Dermis blood vessel endothelial cell (primary cell): ENCODE data around the gene FRRS1. TPM values are rescaled to one million over a fixed set of nuclear protein-coding genes. Genes with fewer than 3 reads are reported as not detected.
A peak's percentile ranks its signal among the peaks of the same experiment; 100 is the strongest.

Source experiments
- DNase-seq: peaks from one replicate; pipeline ENCODE4 v3.0.0; 2010
- total RNA-seq: library from RNA; depleted of rRNA; stranded (reverse); fragments of >200 nt; gene quantifications from 2 replicates; pipeline ENCODE4 v1.2.3, GENCODE V29; 2014

FRRS1 gene
- total RNA-seq, 1 donor from 2014 or later, result 2.9 TPM

GRCh38 chr1:99728494-99729235 is 37.8 kb downstream of the FRRS1 start:
- peak; percentile 85 for DNase-seq

- DNase-seq, result peak; percentile 89
Measured at GRCh38 chr1:99727575-99728185, 38.8 kb downstream of the FRRS1 start.

GRCh38 chr1:99726818-99727217 is 39.6 kb downstream of the FRRS1 start:
- DNase-seq, result no peak

GRCh38 chr1:99726407-99726806 is 40.0 kb downstream of the FRRS1 start:
- no peak for DNase-seq

DNA sequence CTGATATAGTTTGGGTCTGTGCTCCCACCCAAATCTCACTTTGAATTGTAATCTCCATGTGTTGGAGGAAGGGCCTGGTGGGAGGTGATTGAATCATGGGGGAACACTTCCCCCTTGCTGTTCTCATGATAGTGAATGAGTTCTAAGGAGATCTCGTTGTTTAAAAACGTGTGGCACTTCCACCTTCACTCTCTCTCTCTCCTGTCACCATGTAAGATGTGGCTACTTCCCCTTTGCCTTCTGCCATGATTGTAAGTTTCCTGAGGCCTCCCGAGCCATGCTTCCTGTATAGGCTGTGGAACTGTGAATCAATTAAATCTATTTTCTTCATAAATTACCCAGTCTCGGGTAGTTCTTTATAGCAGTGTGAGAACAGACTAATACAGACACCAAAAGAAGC is 40.4 kb downstream of the FRRS1 start:
- DNase-seq, result no peak

DNA sequence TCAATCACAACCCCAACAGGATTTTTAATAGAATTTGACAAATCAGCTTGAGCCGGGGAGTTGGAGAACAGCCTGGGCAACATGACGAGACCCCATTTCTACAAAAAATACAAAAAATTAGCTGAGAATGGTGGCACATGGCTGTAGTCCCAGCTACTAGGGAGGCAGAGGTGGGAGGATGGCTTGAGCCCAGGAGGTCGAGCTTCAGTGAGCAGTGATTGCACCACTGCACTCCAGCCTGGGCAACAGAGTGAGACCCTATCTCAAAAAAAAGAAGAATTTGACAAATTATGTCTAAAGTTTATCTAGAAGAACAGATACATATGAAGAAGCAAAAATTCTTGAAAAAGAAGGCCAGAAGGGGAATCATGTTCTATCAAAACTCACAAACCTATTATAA is 43.2 kb downstream of the FRRS1 start:
- DNase-seq, result no peak

DNA sequence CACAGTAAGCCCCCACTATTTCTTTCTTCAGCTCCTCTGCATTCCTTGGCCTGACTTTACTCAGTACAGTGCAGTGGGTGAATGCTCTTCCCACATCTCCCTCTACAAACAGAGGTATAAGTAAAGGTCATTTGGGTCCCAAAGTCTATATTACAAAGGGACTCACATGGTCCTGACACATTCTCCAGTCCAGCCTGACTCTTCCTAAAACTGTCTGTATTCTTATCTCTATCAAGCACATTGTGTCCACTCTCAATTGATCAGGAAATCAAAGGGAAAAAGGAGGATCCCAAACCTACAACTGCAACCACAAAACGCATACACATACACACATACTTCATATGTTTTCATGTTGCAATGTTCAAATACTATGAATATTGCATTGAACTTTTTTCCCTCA is 49.4 kb downstream of the FRRS1 start:
- no peak for DNase-seq

GRCh38 chr1:99713006-99713405 is 53.4 kb downstream of the FRRS1 start:
- DNase-seq, result no peak

DNA sequence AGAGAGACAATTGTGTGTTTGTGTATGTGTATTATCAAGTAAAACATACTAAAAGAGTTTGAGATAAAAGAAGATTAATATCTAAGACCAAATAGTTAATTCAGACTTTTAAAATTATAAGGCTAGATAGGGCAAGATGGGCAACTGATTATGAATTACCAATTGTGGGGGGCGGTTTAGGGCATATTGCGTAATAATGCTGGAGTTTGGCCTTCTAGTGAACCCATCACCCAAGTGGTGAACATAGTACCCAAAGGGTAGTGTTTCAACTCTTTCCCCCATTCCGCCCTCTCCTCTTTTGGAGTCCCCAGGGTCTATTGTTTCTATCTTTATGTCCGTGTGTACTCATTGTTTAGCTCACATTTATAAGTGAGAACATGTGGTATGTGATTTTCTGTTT is 55.4 kb downstream of the FRRS1 start:
- no peak for DNase-seq

- peak; percentile 86 for DNase-seq
Measured at GRCh38 chr1:99707535-99708142, 58.8 kb downstream of the FRRS1 start.

DNA sequence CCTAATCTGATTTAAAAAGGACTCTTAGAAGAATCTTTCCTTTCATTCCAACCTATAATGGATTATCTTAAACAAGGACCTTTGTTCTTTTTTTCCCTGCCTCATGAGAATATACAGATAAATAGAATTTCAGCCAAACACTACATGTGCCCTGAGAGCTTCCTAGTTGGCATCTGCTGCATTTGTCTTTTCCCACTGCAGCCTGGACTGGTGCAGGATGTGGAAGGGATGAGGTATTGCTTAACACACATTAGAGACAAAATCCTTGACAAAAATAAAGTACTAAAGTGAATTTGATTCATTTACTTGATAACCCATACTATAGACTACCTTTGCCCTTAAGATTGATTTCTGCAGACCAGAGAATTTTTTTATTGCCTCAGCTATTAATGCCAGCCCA is 61.0 kb downstream of the FRRS1 start:
- DNase-seq, result no peak

DNA sequence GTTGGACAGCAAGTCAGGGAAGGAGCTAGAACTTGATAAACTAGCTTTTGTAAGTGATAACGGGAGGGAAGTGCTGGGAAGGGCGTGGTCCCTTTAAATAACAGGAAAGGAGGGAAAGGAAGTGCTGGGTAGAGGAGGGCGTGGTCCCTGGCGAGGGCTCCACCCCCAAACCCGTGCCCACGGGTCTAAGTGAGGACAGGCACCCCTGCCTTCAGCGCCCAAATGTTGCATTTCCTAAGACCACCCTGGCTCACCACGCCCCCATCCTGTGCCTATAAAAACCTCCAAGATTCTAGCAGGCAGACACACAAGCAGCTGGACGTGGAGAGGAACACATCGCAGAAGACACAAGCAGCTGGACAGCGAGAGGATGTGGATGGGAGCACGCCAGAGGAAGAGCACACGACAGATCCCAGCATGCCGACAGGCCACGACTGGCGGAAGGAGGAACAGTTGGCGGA is 62.0 kb downstream of the FRRS1 start:
- no peak for DNase-seq

- DNase-seq, result no peak
Measured at GRCh38 chr1:99702221-99702620, 64.2 kb downstream of the FRRS1 start.

DNA sequence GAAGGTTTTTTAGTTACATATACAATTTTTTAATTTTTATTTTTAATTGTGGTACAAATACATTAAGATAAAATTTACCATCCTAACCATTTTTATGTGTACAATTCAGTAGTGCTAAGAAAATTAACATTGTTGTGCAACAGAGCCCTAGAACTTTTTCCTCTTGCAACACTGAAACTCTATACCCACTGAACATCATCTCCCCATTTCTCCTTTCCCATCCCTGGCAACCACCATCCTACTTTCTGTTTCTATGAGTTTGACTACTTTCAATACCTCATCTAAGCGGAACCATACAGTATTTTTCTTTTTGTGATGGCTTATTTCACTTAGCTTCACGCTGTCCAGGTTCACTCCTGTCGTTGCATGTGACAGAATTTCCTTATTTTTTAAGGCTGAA is 66.4 kb downstream of the FRRS1 start:
- DNase-seq, result no peak

- no peak for DNase-seq
Measured at GRCh38 chr1:99697580-99697979, 68.9 kb downstream of the FRRS1 start.

DNA sequence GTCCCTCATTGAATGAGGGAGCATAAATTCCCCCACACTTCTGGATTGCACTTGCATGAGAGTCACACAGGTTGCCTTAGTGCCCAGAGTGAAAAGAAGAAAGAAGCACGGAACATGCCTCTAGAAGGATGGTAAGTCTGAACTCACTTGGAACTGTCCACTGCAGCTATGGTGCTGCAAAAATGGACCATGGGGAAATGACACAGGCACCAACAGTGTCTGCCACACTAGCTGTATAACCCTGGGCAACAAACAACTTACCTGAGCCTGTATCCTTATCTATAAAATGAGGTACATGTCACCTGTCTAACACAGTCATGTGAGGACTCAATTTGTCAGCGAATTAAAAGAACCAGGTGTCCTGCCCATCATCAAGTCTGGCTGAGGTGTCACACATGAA is 69.8 kb downstream of the FRRS1 start:
- no peak for DNase-seq

GRCh38 chr1:99691175-99691574 is 75.3 kb downstream of the FRRS1 start:
- peak; percentile 94 for DNase-seq

- DNase-seq, result peak; percentile 94
Measured at GRCh38 chr1:99685516-99686180, 80.8 kb downstream of the FRRS1 start.

DNA sequence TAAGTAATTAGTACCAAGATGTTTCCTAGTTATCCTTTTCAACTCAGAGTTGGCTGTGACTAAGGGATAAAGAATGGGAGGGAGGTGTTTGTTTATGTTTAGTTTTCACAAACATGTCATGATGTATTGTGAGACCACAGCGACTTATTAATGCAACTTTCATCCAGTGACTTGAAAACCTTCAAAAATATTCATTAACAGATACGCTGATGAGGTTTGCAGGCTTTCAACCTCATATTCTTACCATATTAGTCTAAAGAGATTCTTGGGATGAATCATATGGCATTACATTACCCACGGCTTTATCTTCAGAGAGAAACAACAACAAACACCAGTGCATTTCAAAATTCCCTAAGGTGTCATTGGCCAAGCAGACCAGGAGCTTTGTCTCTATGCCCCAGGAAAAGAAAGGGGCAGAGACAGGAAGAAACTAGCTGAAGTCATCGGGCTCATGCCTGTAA is 84.1 kb downstream of the FRRS1 start:
- DNase-seq, result peak; percentile 77

GRCh38 chr1:99681583-99681982 is 84.9 kb downstream of the FRRS1 start:
- peak; percentile 56 for DNase-seq

- peak; percentile 60 for DNase-seq
Measured at GRCh38 chr1:99680270-99680669, 86.2 kb downstream of the FRRS1 start.

DNA sequence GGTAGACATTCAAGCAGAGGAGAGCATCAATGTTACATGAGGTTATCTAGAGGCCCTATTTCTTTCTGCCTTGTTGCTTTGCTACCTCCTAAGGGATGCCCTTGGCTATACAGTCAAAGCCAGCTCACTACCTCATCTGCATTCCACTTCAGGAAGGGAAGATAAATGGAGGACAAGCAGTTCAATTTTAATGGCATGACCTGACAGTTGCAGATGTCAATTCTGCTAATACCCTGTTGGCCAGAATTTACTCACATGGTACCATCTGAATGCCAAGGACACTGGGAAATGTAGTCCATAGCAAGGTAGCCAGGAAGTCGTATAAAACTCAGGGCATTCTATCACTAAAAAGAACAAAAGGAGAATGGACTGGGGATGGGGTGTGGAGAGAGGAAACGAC is 89.0 kb downstream of the FRRS1 start:
- DNase-seq, result no peak

GRCh38 chr1:99676876-99677275 is 89.6 kb downstream of the FRRS1 start:
- no peak for DNase-seq
